ENCODE measurements around the gene PCDH10. TPM values are rescaled to one million over a fixed set of nuclear protein-coding genes. Genes with fewer than 3 reads are reported as not detected.

Gene PCDH10
- total RNA-seq, 1 donor from 2014 or later: 0.15 TPM

DNA sequence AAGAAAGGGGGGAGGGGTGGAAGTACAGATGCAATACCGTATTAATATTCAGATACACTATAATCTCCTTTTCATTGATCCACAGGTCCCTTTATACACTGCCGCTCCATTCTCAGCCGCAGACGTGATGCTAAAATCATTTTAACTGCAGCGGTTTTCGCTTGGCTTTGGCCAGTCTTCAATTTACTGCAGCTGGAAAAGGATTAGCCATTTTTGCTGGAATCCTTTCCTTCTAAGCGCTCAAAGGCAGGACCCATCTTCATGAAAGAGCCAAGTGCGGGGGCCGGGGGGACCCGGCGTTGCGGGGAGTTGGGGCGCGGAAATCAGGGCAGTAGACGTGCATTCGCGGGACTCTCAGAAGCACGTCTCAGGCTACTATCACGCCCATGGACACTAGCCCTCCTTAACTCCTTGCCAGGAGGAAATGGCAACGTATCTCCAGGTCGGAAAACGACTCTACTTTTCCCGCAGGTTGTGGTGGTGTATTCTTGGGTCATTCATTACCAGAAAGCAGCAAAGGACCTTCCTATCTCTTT, 1.7 kb upstream of the PCDH10 start:
- H3F3A ChIP-seq (ENCODE audit: low read depth): peaks cover 27% of the 10 kb centered on the region
- Mint-ChIP-seq H3K4me1 (peaks cover 40% of the 10 kb centered on the region), H3K36me3 (no peaks in the 10 kb centered on the region), H3K9me3 (no peaks in the 10 kb centered on the region), H3K27ac (no peak overlapping the region), H3K27me3 (ENCODE audit: insufficient read depth, low read depth) (peaks cover 32% of the 10 kb centered on the region), H3K4me3 (peak overlapping the region; percentile 93)
- TF ChIP-seq, protein P1, sequence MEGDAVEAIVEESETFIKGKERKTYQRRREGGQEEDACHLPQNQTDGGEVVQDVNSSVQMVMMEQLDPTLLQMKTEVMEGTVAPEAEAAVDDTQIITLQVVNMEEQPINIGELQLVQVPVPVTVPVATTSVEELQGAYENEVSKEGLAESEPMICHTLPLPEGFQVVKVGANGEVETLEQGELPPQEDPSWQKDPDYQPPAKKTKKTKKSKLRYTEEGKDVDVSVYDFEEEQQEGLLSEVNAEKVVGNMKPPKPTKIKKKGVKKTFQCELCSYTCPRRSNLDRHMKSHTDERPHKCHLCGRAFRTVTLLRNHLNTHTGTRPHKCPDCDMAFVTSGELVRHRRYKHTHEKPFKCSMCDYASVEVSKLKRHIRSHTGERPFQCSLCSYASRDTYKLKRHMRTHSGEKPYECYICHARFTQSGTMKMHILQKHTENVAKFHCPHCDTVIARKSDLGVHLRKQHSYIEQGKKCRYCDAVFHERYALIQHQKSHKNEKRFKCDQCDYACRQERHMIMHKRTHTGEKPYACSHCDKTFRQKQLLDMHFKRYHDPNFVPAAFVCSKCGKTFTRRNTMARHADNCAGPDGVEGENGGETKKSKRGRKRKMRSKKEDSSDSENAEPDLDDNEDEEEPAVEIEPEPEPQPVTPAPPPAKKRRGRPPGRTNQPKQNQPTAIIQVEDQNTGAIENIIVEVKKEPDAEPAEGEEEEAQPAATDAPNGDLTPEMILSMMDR (IDR thresholded peaks at IDR 0.05): no peak
- TF ChIP-seq EZH2 (IDR thresholded peaks at IDR 0.05) (peak; percentile 12), EZH2phosphoT487 (IDR thresholded peaks at IDR 0.05) (peak; percentile 21)
- peaks cover 75% of the 10 kb centered on the region for H3K27me3 ChIP-seq
- no peaks in the 10 kb centered on the region for H3K9me3 ChIP-seq (ENCODE audit: low read depth)
- H4K20me1 ChIP-seq (ENCODE audit: low read depth): peaks cover 7% of the 10 kb centered on the region
- H3K36me3 ChIP-seq: no peaks in the 10 kb centered on the region
- H3K4me2 ChIP-seq: peak overlapping the region; percentile 83
- peak overlapping the region; percentile 81 for H2AFZ ChIP-seq (replicated peaks)
- H3K4me1 ChIP-seq: peaks cover 21% of the 10 kb centered on the region
- H3K27ac ChIP-seq: no peak overlapping the region
- H3K79me2 ChIP-seq (ENCODE audit: low read depth): no peaks in the 10 kb centered on the region
- peak overlapping the region; percentile 57 for H3K4me3 ChIP-seq
- no peak overlapping the region for H3K9ac ChIP-seq
- DNase-seq (ENCODE audit: low spot score): peak; percentile 26

DNA sequence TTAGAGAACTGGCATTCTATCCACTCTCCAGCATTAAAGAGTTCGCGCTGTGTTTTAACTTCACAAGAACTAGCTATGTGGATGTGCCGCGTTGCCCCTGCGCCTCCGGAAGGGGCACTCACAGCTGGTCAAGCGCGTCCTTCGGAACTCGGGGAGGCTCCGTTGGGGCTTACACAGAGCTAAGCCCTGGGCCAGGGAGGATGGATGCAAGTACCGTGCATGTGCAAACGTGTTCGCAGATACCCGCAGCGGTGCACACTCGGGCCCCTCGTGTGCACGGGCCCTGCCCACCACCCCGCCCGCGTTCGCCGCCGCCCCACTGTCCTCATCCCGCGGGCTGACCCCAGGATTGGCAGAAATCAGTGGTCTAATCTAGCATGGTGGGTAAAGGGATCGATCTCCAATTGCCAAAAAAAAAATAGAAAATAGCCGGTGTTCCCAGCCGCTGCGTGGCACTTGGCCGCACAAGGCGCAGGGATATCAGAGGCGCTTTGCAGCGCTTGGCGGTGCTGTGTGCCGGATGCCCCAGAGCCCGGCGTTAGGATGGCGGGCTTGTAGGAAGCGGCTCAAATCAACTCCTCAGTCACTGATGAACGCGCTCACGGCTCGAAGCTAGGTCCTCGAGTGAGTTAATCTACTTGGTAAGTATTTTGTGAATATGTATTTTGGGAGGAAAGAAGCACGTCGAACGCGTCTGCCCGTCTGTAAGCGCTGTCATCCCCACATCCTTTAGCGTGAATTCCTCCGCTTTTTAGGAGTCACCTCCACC, 989 bp upstream of the PCDH10 start:
- Histone ChIP-seq H3K4me3 (peak overlapping the region; percentile 57), H3K27ac (no peak overlapping the region)

DNA sequence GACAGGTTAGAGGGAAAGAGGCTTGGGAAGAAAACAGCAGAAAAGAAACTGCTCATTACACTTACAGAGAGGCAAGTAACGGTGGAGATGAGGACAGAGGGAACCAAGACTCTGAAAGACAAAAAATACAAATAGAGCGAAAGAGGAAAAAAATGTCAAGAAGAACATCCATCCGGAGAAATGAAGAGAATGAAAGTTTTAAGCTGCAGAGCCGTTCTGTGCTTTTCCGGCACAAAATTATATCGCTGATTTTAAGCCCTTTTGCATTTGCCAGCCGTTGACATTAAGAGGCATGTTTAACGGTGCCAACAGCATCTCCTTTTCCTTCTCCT, 236 bp downstream of the PCDH10 start:
- H3K4me2 ChIP-seq: peak overlapping the region; percentile 83
- TF ChIP-seq EZH2 (IDR thresholded peaks at IDR 0.05): no peak
- TF ChIP-seq EZH2phosphoT487 (IDR thresholded peaks at IDR 0.05): no peak
- TF ChIP-seq, protein P1 (IDR thresholded peaks at IDR 0.05): no peak
- no peak overlapping the region for H3K9ac ChIP-seq
- peaks cover 95% of the 10 kb centered on the region for H3K27me3 ChIP-seq
- Mint-ChIP-seq H3K36me3 (no peaks in the 10 kb centered on the region), H3K27ac (no peak overlapping the region), H3K9me3 (no peaks in the 10 kb centered on the region), H3K4me3 (peak overlapping the region; percentile 93), H3K27me3 (ENCODE audit: insufficient read depth, low read depth) (peaks cover 39% of the 10 kb centered on the region), H3K4me1 (peaks cover 42% of the 10 kb centered on the region)
- no peaks in the 10 kb centered on the region for H3K79me2 ChIP-seq (ENCODE audit: low read depth)
- no peaks in the 10 kb centered on the region for H3K9me3 ChIP-seq (ENCODE audit: low read depth)
- H3F3A ChIP-seq (ENCODE audit: low read depth): peaks cover 27% of the 10 kb centered on the region
- no peak overlapping the region for H3K27ac ChIP-seq
- no peak overlapping the region for H2AFZ ChIP-seq (replicated peaks)
- H3K4me1 ChIP-seq: peaks cover 21% of the 10 kb centered on the region
- H3K4me3 ChIP-seq: peak overlapping the region; percentile 57
- peaks cover 7% of the 10 kb centered on the region for H4K20me1 ChIP-seq (ENCODE audit: low read depth)
- no peak for DNase-seq (ENCODE audit: low spot score)
- no peaks in the 10 kb centered on the region for H3K36me3 ChIP-seq

More for the DNA sequence above, 989 bp upstream of the PCDH10 start:
- H3K4me2 ChIP-seq: peak overlapping the region; percentile 83
- TF ChIP-seq, protein P1 (IDR thresholded peaks at IDR 0.05): peak; percentile 39
- TF ChIP-seq EZH2 (IDR thresholded peaks at IDR 0.05): peak; percentile 81
- no peak for TF ChIP-seq EZH2phosphoT487 (IDR thresholded peaks at IDR 0.05)
- peaks cover 82% of the 10 kb centered on the region for H3K27me3 ChIP-seq
- peaks cover 27% of the 10 kb centered on the region for H3F3A ChIP-seq (ENCODE audit: low read depth)
- H3K36me3 ChIP-seq: no peaks in the 10 kb centered on the region
- no peak overlapping the region for H3K9ac ChIP-seq
- peaks cover 21% of the 10 kb centered on the region for H3K4me1 ChIP-seq
- H2AFZ ChIP-seq (replicated peaks): peak overlapping the region; percentile 68
- peaks cover 38% of the 10 kb centered on the region for H3K27me3 Mint-ChIP-seq (ENCODE audit: insufficient read depth, low read depth)
- H3K4me1 Mint-ChIP-seq: peaks cover 48% of the 10 kb centered on the region
- peak; percentile 78 for DNase-seq (ENCODE audit: low spot score)
- H3K9me3 Mint-ChIP-seq: no peaks in the 10 kb centered on the region
- no peak overlapping the region for H3K27ac Mint-ChIP-seq
- no peaks in the 10 kb centered on the region for H3K9me3 ChIP-seq (ENCODE audit: low read depth)
- H3K79me2 ChIP-seq (ENCODE audit: low read depth): no peaks in the 10 kb centered on the region
- peak overlapping the region; percentile 93 for H3K4me3 Mint-ChIP-seq
- no peaks in the 10 kb centered on the region for H3K36me3 Mint-ChIP-seq
- H4K20me1 ChIP-seq (ENCODE audit: low read depth): peaks cover 7% of the 10 kb centered on the region

Data from neural progenitor cell (in vitro differentiated cells).